MCF 10A (cell line): ENCODE results near the gene TMEM184A. TPM values are rescaled to one million over a fixed set of nuclear protein-coding genes. Genes with fewer than 3 reads are reported as not detected.
"Not testable (repeated sequence)": the region's sequence is repeated elsewhere in the genome, so short reads cannot be mapped to it uniquely, and the experiment has no call there.

Source experiments
- BruUV-seq: library from RNA; stranded (reverse); fragments of 400-500 nt; replicated peaks from 2 replicates; lab custom pipeline; 2021; lab: Mats Ljungman, UMichigan
- CTCF ChIA-PET: fragments of 300-600 bp; sonication (Branson Sonifier 250); formaldehyde crosslinking; extraction: SDS; loops from one replicate; lab custom pipeline; 2021; ENCODE audit warnings: antibody characterized with exemption, inconsistent platforms; lab: Yijun Ruan, JAX
- POLR2A ChIA-PET: fragments of 300-600, 350-650 bp; sonication (Branson Sonifier 250); formaldehyde crosslinking; extraction: SDS; loops from one replicate; lab custom pipeline; 2020; ENCODE audit warnings: antibody characterized with exemption, inconsistent platforms; lab: Yijun Ruan, JAX
- DNase-seq: peaks from one replicate; pipeline ENCODE4 v3.0.0-alpha.2; 2018; ENCODE audit not compliant: unreplicated experiment
- H3K27ac Mint-ChIP-seq: one replicate; pipeline ENCODE4 v1.8.0; 2022; ENCODE audit warnings: mild to moderate bottlenecking, low read depth, mixed read lengths; ENCODE audit not compliant: unreplicated experiment
- H3K27me3 Mint-ChIP-seq: one replicate; pipeline ENCODE4 v1.8.0; 2022; ENCODE audit warnings: mixed read lengths; ENCODE audit not compliant: insufficient read depth, unreplicated experiment
- H3K36me3 Mint-ChIP-seq: one replicate; pipeline ENCODE4 v1.8.0; 2022; ENCODE audit warnings: mild to moderate bottlenecking, moderate library complexity, mixed read lengths; ENCODE audit not compliant: insufficient read depth, unreplicated experiment
- H3K4me1 Mint-ChIP-seq: one replicate; pipeline ENCODE4 v1.8.0; 2022; ENCODE audit warnings: mixed read lengths; ENCODE audit not compliant: insufficient read depth, unreplicated experiment
- H3K4me3 Mint-ChIP-seq: one replicate; pipeline ENCODE4 v1.8.0; 2022; ENCODE audit warnings: mild to moderate bottlenecking, moderate library complexity, mixed read lengths; ENCODE audit not compliant: unreplicated experiment
- H3K9me3 Mint-ChIP-seq: one replicate; pipeline ENCODE4 v1.8.0; 2022; ENCODE audit warnings: mixed read lengths; ENCODE audit not compliant: unreplicated experiment
- CTCF ChIP-seq: fragments of 200-600 bp; IDR thresholded peaks from one replicate; pipeline ENCODE4 v1.8.0; 2022; ENCODE audit warnings: antibody characterized with exemption, mild to moderate bottlenecking; ENCODE audit not compliant: unreplicated experiment
- intact Hi-C: fragments of 100-400 bp; cut with micrococcal nuclease; formaldehyde crosslinking; loops from 2 replicates; pipeline ENCODE4 v1.14.1; 2022
- total RNA-seq: library from RNA; stranded (reverse); gene quantifications from 2 replicates; pipeline ENCODE4 v1.2.3, GENCODE V29; 2022

The TMEM184A gene
- total RNA-seq, 1 experiment from 2014 or later, result 14.2 TPM

GRCh38 chr7:1523208-1523607 lies 32.8 kb downstream of the TMEM184A start:
- Mint-ChIP-seq H3K9me3 (no peaks in the 10 kb centered on the region), H3K36me3 (no peaks in the 10 kb centered on the region), H3K4me1 (peaks cover 9% of the 10 kb centered on the region), H3K27ac (no peak overlapping the region), H3K27me3 (no peaks in the 10 kb centered on the region), H3K4me3 (no peak overlapping the region)
- DNase-seq, result no peak
- ChIA-PET CTCF (no interaction called here), POLR2A (no interaction called here)
- BruUV-seq, result no TSS peak
- intact Hi-C loops, result no loop called here
- TF ChIP-seq CTCF, result no peak

GRCh38 chr7:1521456-1521855 lies 34.5 kb downstream of the TMEM184A start:
- BruUV-seq, result no TSS peak
- Mint-ChIP-seq H3K27me3 (no peaks in the 10 kb centered on the region), H3K4me3 (no peak overlapping the region), H3K9me3 (no peaks in the 10 kb centered on the region), H3K4me1 (peaks cover 5% of the 10 kb centered on the region), H3K27ac (no peak overlapping the region), H3K36me3 (no peaks in the 10 kb centered on the region)
- DNase-seq, result no peak
- POLR2A ChIA-PET, result interaction anchor here (1.0 kb wide), 1 partner anchor 10 kb away, joined by 3 read pairs; no protein-coding TSS in a partner anchor
- intact Hi-C loops, result no loop called here
- CTCF ChIA-PET, result interaction anchor here (0.6 kb wide), 1 partner anchor 12 kb away, joined by 3 read pairs; no protein-coding TSS in a partner anchor
- TF ChIP-seq CTCF, result no peak

- H3K27ac Mint-ChIP-seq, result no peak overlapping the region
- H3K36me3 Mint-ChIP-seq, result no peaks in the 10 kb centered on the region
- peak; percentile 94 for DNase-seq
- BruUV-seq, result no TSS peak
- intact Hi-C loops, result no loop called here
- no peaks in the 10 kb centered on the region for H3K9me3 Mint-ChIP-seq
- CTCF ChIA-PET, result no interaction called here
- POLR2A ChIA-PET, result interaction anchor here (1.2 kb wide), 1 partner anchor 14 kb away, joined by 4 read pairs; no protein-coding TSS in a partner anchor
- no peaks in the 10 kb centered on the region for H3K4me1 Mint-ChIP-seq
- no peak for TF ChIP-seq CTCF
- no peaks in the 10 kb centered on the region for H3K27me3 Mint-ChIP-seq
- no peak overlapping the region for H3K4me3 Mint-ChIP-seq
Measured at GRCh38 chr7:1520539-1521234, 35.3 kb downstream of the TMEM184A start.

- H3K27me3 Mint-ChIP-seq, H3K36me3 Mint-ChIP-seq, H3K4me1 Mint-ChIP-seq, BruUV-seq, H3K4me3 Mint-ChIP-seq, intact Hi-C loops, DNase-seq, H3K27ac Mint-ChIP-seq, H3K9me3 Mint-ChIP-seq: not testable (repeated sequence)
- ChIA-PET CTCF (interaction anchor here (0.6 kb wide), 2 partner anchors 14 to 44 kb away, joined by 3 to 4 read pairs; no protein-coding TSS in a partner anchor), POLR2A (interaction anchor here (1.2 kb wide), 1 partner anchor 13 kb away, joined by 4 read pairs; no protein-coding TSS in a partner anchor)
Measured at GRCh38 chr7:1519322-1519922, 36.6 kb downstream of the TMEM184A start.
